Stimulated activated CD8-positive, alpha-beta memory T cell treated with anti-CD3 and anti-CD28 coated beads, Interleukin-15, amount 100 ng/mL, for 4 hours (primary cell): ENCODE data around the gene CLCN5.

Experiments used
- DNase-seq, 2 donors: peaks; one replicate each; pipeline ENCODE4 v3.0.0-alpha.2; 2020; ENCODE audit warnings: low read depth in 2 of 2

Gene CLCN5

GRCh38 chrX:49922291-49923241 is at the start of gene CLCN5:
CLCN5 (plus strand) TSS chrX:49922596; CDS start chrX:49925299, 2,703 bp downstream.
- peak; percentile 87 to 89 for DNase-seq

GRCh38 chrX:49876750-49877149 is 45.6 kb upstream of the CLCN5 start:
- no peak for DNase-seq

- DNase-seq = no peak
These were observed 44.8 kb upstream of the CLCN5 start for GRCh38 chrX:49877397-49878101.

GRCh38 chrX:49878128-49878833 is 44.1 kb upstream of the CLCN5 start:
- no peak for DNase-seq

- DNase-seq = peak; percentile 53 to 65
These were observed 43.4 kb upstream of the CLCN5 start, which contains the start of gene USP27X for GRCh38 chrX:49878834-49879655. USP27X (plus strand) TSS chrX:49879484; CDS start chrX:49880308, 824 bp downstream.

- DNase-seq = no peak
These were observed 42.6 kb upstream of the CLCN5 start for GRCh38 chrX:49879656-49880277.

GRCh38 chrX:49880668-49881067 is 41.7 kb upstream of the CLCN5 start:
- no peak for DNase-seq

- DNase-seq = peak in 1 of 2 donors; percentile 35
These were observed 38.0 kb upstream of the CLCN5 start for GRCh38 chrX:49884290-49884862.

GRCh38 chrX:49892542-49892941 is 29.9 kb upstream of the CLCN5 start:
- no peak for DNase-seq

GRCh38 chrX:49896951-49897350 is 25.4 kb upstream of the CLCN5 start:
- DNase-seq = no peak

- DNase-seq = no peak
These were observed 21.3 kb upstream of the CLCN5 start for GRCh38 chrX:49901048-49901447.

GRCh38 chrX:49910344-49910743 is 12.1 kb upstream of the CLCN5 start:
- DNase-seq = no peak

GRCh38 chrX:49912086-49912485 is 10.3 kb upstream of the CLCN5 start:
- no peak for DNase-seq

- DNase-seq = no peak
These were observed 9.5 kb upstream of the CLCN5 start for GRCh38 chrX:49912861-49913260.

GRCh38 chrX:49915361-49916222 is 6.8 kb upstream of the CLCN5 start:
- no peak for DNase-seq

- no peak for DNase-seq
These were observed 2.8 kb upstream of the CLCN5 start for GRCh38 chrX:49919617-49920016.

- DNase-seq = no peak
These were observed 1.3 kb upstream of the CLCN5 start for GRCh38 chrX:49921109-49921508.

GRCh38 chrX:49925176-49925575 is 2.8 kb downstream of the CLCN5 start:
- no peak for DNase-seq

- no peak for DNase-seq
These were observed 7.6 kb downstream of the CLCN5 start for GRCh38 chrX:49930039-49930438.
